K562 (cell line): ENCODE data around the gene COL4A4. TPM values are rescaled to one million over a fixed set of nuclear protein-coding genes. Genes with fewer than 3 reads are reported as not detected.
"Not testable (repeated sequence)": the region's sequence is repeated elsewhere in the genome, so short reads cannot be mapped to it uniquely, and the experiment has no call there.

Source experiments
- ATAC-seq: fragments of 200-7000 bp; cut with Tn5 transposase; 3 replicates; pipeline ENCODE4 v1.9.1; 2020; ENCODE audit warnings: moderate library complexity
- BruUV-seq: library from RNA; stranded (reverse); fragments of 400-500 nt; replicated peaks from 2 replicates; lab custom pipeline; 2021; lab: Mats Ljungman, UMichigan
- CTCF ChIA-PET: fragments of 300-600 bp; formaldehyde crosslinking; extraction: SDS; loops from one replicate; lab custom pipeline; 2021; ENCODE audit warnings: low intra/inter-chr PET ratio; lab: Yijun Ruan, JAX
- POLR2A ChIA-PET: fragments of 300-600, 350-650 bp; sonication (Branson Sonifier 250); formaldehyde crosslinking; extraction: SDS; loops from one replicate; lab custom pipeline; 2021; ENCODE audit warnings: antibody characterized with exemption, inconsistent platforms; lab: Yijun Ruan, JAX
- DNase-seq, 4 experiments: peaks; one replicate each; pipeline versions ENCODE4 v3.0.0 to v3.0.0-alpha.2; 2011 to 2018; ENCODE audit warnings: low spot score in 3 of 4, mixed read lengths in 3 of 4; ENCODE audit errors: extremely low read depth in 1 of 4
- FAIRE-seq: peaks from 2 replicates; lab custom pipeline; 2011; peaks lifted over from hg19 to GRCh38; lab: Jason Lieb, UNC
- H2AFZ ChIP-seq: 2 replicates; pipeline ENCODE4 v1.6.0; 2011; ENCODE audit warnings: low read depth, low read length, control low read depth, inconsistent platforms
- H3K27ac ChIP-seq: fragments of 200-600 bp; 3 replicates; pipeline ENCODE4 v1.8.0; 2011; ENCODE audit warnings: low read depth, mild to moderate bottlenecking, control low read depth, inconsistent platforms, low read length, moderate library complexity, mixed read lengths; ENCODE audit errors: extremely low read depth
- H3K27me3 ChIP-seq, 2 experiments: fragments of 300-600 bp in 1 of 2; 2 replicates in 1 of 2; 3 replicates in 1 of 2; pipeline versions ENCODE4 v1.6.0 to v1.8.0; 2011; ENCODE audit warnings: inconsistent platforms in 2 of 2, low read length in 2 of 2, mild to moderate bottlenecking in 1 of 2, mixed read lengths in 1 of 2, moderate library complexity in 1 of 2; ENCODE audit not compliant: control insufficient read depth in 2 of 2, insufficient read depth in 2 of 2
- H3K36me3 ChIP-seq: fragments of 300-600 bp; 3 replicates; pipeline ENCODE4 v1.8.0; 2011; ENCODE audit warnings: mild to moderate bottlenecking, low read length, inconsistent platforms; ENCODE audit not compliant: control insufficient read depth, insufficient read depth
- H3K4me1 ChIP-seq, 2 experiments: fragments of 200-600 bp in 1 of 2; replicated peaks in 1 of 2; 2 replicates in 1 of 2; 3 replicates in 1 of 2; pipeline versions ENCODE4 v1.5.1 to v1.8.0; 2011; ENCODE audit warnings: inconsistent platforms in 2 of 2, low read length in 2 of 2, mild to moderate bottlenecking in 1 of 2, mixed read lengths in 1 of 2, moderate library complexity in 1 of 2; ENCODE audit not compliant: control insufficient read depth in 2 of 2, insufficient read depth in 2 of 2
- H3K4me2 ChIP-seq: 2 replicates; pipeline ENCODE4 v1.6.1; 2011; ENCODE audit warnings: low read length, control low read depth, inconsistent platforms, mixed read lengths; ENCODE audit not compliant: insufficient read depth
- H3K4me3 ChIP-seq: fragments of 200-600 bp; sonication (generic), shearing (Covaris generic); 2 replicates; pipeline ENCODE4 v1.5.1; 2016; ENCODE audit warnings: control low read depth, inconsistent platforms
- H3K79me2 ChIP-seq: fragments of 200-600 bp; 3 replicates; pipeline ENCODE4 v1.8.0; 2011; ENCODE audit warnings: low read length, inconsistent platforms; ENCODE audit not compliant: control insufficient read depth, insufficient read depth
- H3K9ac ChIP-seq, 2 experiments: 2 replicates each; pipeline versions ENCODE4 v1.6.0 to v1.6.1; 2011; ENCODE audit warnings: low read depth in 2 of 2, low read length in 2 of 2, control low read depth in 1 of 2, inconsistent platforms in 1 of 2, mild to moderate bottlenecking in 1 of 2, mixed read lengths in 1 of 2; ENCODE audit not compliant: insufficient read depth in 1 of 2
- H3K9me1 ChIP-seq: one replicate; pipeline ENCODE4 v1.6.0; 2011; ENCODE audit warnings: inconsistent platforms, mild to moderate bottlenecking, low read length, moderate library complexity; ENCODE audit not compliant: control insufficient read depth, insufficient read depth
- H3K9me3 ChIP-seq: replicated peaks from 2 replicates; pipeline ENCODE4 v1.5.1; 2011; ENCODE audit warnings: low read depth, low read length, inconsistent platforms; ENCODE audit not compliant: control insufficient read depth, insufficient read depth
- H4K20me1 ChIP-seq: replicated peaks from 2 replicates; pipeline ENCODE4 v1.6.1; 2011; ENCODE audit warnings: low read length, inconsistent platforms, mixed read lengths; ENCODE audit not compliant: control insufficient read depth, insufficient read depth
- BRD4 ChIP-seq: fragments of 200-600 bp; sonication (generic); IDR thresholded peaks from 2 replicates; pipeline ENCODE4 v1.6.1; 2017; ENCODE audit warnings: inconsistent platforms
- MEIS2 ChIP-seq: fragments of 450-650 bp; IDR thresholded peaks from 2 replicates; pipeline ENCODE4 v1.6.1; 2014; ENCODE audit warnings: mild to moderate bottlenecking; ENCODE audit not compliant: partially characterized antibody
- NFRKB ChIP-seq: fragments of 450-650 bp; IDR thresholded peaks from 2 replicates; pipeline ENCODE4 v1.6.1; 2016; ENCODE audit warnings: low read depth
- NRF1 ChIP-seq, 2 experiments: fragments of 450-650 bp; IDR thresholded peaks in 1 of 2; conservative IDR thresholded peaks in 1 of 2; 2 replicates each; pipeline ENCODE4 v1.6.1; 2014; ENCODE audit warnings: mild to moderate bottlenecking in 2 of 2
- ZFP91 ChIP-seq: sonication (generic); formaldehyde crosslinking; IDR thresholded peaks from 2 replicates; pipeline ENCODE4 v1.8.0; 2022; ENCODE audit warnings: mild to moderate bottlenecking, missing genetic modification reagents
- ZNF239 ChIP-seq: fragments of 250-450 bp; sonication (Bioruptor Pico); IDR thresholded peaks from 2 replicates; pipeline ENCODE4 v1.4.0; 2020; ENCODE audit warnings: mild to moderate bottlenecking
- WGBS: fragments of 100-300 bp; shearing (Covaris generic); methylation state at CpG from one replicate; pipeline ENCODE4 v1.1.6; 2016; ENCODE audit warnings: low coverage, mixed read lengths; ENCODE audit not compliant: insufficient coverage; ENCODE audit errors: missing lambda C conversion rate; 5-methylcytosine and 5-hydroxymethylcytosine counted together
- in situ Hi-C: fragments of 300-500 bp; cut with MboI; formaldehyde crosslinking; loops from 4 replicates; pipeline ENCODE4 v1.15.0; 2018; ENCODE audit warnings: inconsistent platforms, mixed read lengths
- intact Hi-C: fragments of 100-400 bp; cut with micrococcal nuclease; formaldehyde crosslinking; loops from 2 replicates; pipeline ENCODE4 v1.14.2; 2022
- polyA plus RNA-seq, 8 experiments: library from polyadenylated mRNA; depleted of rRNA in 4 of 8; stranded (reverse) in 5 of 8; unstranded in 3 of 8; fragments of >200 nt; fragmentation: Nextera tagmentation in 2 of 8; fragmentation: Illumina TruSeq in 1 of 8; extraction: Ambion mirVana in 2 of 8; extraction: Trizol in 1 of 8; gene quantifications; 2 replicates each; pipeline versions ENCODE4 v1.2.1 to v1.2.3, GENCODE V29; 2011 to 2014; ENCODE audit warnings: inconsistent platforms in 1 of 8, missing spikeins in 1 of 8
- total RNA-seq, 7 experiments: library from RNA; depleted of rRNA in 6 of 7; stranded (reverse); fragments of >200 nt in 6 of 7; fragmentation: Illumina TruSeq in 2 of 7; extraction: Trizol in 2 of 7; gene quantifications; 2 replicates each; pipeline versions ENCODE4 v1.2.1 to v1.2.3, GENCODE V29; 2011 to 2021; ENCODE audit warnings: low replicate concordance in 1 of 7

The COL4A4 gene
- total and polyA plus RNA-seq, 9 of the 15 experiments (the other 6 are each of a cell fraction or from before 2014, with no cell fraction given), result under 0.01 to 0.01 TPM; not detected in 7

DNA sequence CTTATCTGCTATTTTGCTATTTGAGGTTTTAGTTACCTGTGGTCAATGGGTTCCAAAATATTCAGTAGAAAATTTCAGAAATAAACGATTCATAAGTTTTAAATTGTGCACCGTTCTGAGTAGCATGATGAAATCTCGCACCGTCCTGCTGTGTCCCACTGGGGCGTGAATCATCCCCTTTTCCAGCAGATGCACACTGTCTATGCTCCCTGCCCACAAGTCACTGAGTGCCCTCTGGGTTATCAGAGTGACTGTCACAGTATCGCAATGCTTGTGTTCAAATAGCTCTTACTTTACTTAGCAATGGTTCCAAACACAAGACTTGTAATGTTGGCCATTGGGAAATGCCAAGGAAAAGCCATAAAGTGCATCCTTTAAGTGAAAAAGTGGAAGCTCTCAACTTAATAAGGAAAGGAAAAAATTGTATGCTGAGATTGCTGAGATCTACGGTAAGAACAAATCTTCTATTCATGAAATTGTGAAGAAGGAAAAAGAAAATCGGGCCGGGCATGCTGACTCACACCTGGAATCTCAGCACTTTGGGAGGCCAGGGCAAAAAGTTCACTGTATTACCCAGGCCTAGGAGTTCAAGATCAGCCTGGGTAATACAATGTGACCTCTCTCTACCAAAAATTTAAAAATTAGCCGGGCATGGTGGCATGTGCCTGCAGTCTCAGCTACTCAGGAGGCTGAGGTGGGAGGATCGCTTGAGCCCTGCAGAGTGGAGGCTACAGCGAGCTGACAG is 13.8 kb upstream of the COL4A4 start (continued):
- TF ChIP-seq BRD4, result no peak
- no peak for TF ChIP-seq ZNF239 (CRISPR knock-in tag)
- no peak for TF ChIP-seq ZFP91 (CRISPR knock-in tag)
- no peak for TF ChIP-seq NFRKB

DNA sequence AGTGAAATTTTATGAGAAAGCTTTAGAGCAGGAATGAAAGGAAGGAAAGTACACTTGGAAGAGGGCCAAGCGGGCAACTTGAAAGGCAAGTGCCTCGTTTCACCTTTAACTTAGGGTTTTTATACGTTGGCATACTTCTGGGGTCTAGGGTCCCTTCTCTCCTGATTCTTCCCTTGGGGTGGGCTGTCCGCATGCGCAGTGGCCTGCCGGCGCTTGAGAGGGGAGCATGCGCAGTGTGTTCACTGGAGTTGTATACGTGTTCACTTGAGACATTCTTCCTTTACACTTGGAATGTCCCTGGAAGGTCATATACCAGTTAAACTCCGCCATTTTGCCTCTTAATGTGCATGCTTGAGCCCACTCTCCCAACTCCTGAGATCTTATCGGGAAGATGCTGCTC is 7.8 kb upstream of the COL4A4 start:
- H3K36me3 ChIP-seq, FAIRE-seq, H3K9me1 ChIP-seq, H3K4me2 ChIP-seq, BruUV-seq, H3K79me2 ChIP-seq, intact Hi-C loops, H3K9me3 ChIP-seq, H3K9ac ChIP-seq, POLR2A ChIA-PET, H3K4me1 ChIP-seq, H4K20me1 ChIP-seq, ATAC-seq, H3K4me3 ChIP-seq, in situ Hi-C loops, H3K27ac ChIP-seq, H3K27me3 ChIP-seq, CTCF ChIA-PET: not testable (repeated sequence)
- WGBS, result 7% methylated on average over 6 of the region's 11 CpGs
- peak; percentile 52 for TF ChIP-seq MEIS2
- TF ChIP-seq NRF1 (conservative IDR thresholded peaks at IDR 0.05 in 1 of 2, IDR thresholded peaks at IDR 0.05 in 1 of 2), result peak; percentile 91 to 92
- 0 out of 2 replicates have a peak overlapping the region, but pooled peaks have one; percentile 16 for H2AFZ ChIP-seq
- DNase-seq, result peak in 1 of 4 experiments; percentile 3
